HG02981 (cell line): ENCODE data around the gene HOXB9.

ENCODE experiments used
- ATAC-seq: cut with Tn5 transposase; IDR thresholded peaks from one replicate; pipeline ENCODE4 v1.9.1; 2021; ENCODE audit warnings: mild to moderate bottlenecking, moderate library complexity; ENCODE audit not compliant: unreplicated experiment

Gene HOXB9

DNA sequence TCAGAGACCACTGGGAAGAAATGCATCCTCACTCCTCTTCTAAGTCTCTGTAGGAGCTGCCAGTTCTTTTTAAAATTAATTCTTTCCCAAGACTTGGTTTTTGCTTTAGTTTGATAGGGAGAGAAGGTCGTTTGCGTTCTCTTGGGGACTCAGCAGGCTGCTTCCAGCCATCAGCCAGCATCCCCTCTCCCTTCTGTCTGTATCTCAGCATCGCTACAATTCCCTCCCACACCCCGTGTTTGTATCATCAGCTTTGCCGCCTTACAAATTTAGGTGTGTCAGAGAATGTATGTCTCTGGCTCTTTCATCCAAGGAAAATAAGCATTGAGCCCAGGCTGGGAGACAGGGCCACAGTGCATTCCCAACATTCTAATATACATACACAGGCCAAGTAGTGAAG lies 26.8 kb downstream of the HOXB9 start:
- ATAC-seq, result no peak

DNA sequence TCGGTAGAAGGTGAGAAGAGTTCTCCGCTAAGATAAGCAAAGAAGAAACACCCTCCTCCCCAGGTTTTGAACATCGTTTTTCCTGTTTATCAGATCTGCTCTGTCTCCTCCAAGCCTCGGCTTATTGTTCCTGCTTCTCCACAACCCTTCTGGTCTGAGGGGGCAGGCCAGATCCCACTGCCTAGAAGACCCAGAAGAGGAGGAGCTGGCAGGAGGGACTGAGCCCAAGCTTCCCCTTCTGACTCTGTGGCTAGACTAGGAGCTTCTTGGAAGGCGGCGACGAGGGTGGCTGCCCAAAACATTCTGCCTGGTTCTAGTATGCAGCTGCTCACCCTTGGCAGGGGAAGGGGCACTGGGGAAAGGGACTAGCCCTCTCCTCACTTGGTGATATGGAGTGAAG lies 27.4 kb downstream of the HOXB9 start:
- no peak for ATAC-seq

DNA sequence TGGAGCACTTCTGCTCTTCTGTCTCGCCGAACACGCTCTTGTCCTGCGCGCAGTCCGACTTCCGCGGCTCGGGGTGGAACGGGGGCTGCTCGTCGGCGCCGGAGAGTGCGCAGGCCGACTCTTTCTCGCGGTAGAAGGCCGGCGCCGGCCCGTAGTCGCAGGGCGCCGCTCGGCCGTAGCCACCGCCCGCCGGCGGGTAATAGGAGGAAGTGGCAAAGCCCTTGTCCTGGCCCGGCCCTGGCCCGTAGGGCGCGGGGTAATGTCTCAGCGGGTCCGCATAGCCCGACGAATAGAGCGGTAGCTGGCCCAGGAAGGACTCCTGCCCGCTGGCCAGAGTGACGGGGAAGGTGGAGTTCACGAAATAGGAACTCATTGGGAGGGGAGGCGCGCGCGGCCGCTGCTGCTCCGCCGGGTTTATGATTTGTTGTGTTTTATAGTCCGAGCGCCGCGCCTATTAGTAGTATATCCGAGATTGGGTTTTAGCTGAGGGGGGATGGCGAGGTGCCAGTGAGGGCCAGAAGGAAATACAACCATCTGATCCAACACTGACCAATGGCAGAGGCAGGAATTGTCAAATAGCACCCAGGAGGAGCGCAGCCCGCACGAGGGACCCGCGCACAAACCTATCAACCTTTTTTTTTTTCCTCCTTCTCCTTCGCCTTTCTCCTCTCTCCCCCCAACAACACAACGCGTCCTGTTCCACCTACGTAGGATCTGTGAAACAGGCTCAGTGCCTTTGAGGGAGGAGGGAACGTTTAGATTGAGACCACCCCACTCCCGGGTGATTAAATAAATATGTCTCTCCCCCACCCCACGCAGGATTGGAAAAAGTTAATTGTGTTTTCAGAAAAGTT lies 28.2 kb downstream of the HOXB9 start:
- ATAC-seq, result no peak

DNA sequence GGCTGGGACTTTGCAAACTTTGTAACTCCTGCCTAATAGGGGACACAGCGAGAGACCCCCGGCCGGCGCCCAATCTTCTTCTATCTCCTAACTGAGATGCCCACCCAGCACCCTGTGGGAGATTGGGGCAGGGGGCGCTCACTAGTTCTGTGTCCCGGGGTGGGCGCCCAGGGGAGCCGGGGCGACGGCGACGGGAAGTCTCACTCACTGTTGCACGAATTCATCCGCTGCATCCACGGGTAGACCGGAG lies 28.7 kb downstream of the HOXB9 start:
- no peak for ATAC-seq

DNA sequence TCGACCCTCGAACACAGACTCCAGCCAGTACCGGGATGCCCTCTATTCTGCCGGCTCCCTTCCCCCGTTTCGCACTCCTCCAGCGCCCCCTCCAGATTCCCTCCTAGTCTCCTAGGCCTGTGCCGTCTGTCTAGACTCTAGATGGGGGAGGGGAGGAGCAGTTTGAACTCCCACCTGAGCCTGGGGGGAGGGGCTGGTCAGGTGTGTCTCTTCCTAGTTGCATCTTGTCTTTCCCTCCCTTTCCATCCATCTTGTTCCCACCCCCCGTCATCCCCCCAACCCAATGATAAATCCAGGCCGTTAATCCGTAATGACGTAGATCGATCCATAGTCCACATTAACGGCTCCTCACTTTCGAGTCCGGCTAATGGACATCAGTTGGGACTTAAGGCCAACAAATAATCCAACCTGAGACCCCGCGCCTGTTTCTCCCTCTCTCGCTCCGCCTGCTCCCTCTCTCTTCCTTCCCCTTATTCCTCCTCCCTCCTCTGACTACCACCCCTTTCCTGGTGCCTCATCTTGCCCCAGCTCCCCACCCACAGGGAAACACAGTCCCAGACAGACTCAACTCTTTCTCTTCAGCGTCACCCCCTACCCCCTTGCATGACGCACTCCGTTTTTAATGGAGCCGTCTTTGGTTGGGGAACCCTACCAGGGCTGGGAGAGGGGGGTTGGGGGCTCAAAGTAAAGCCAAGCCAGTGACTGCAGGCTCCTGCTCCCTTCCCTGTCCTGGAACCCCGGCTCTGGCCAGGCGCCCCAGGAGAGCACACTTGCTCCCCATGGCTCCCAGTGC lies 29.2 kb downstream of the HOXB9 start:
- no peak for ATAC-seq

DNA sequence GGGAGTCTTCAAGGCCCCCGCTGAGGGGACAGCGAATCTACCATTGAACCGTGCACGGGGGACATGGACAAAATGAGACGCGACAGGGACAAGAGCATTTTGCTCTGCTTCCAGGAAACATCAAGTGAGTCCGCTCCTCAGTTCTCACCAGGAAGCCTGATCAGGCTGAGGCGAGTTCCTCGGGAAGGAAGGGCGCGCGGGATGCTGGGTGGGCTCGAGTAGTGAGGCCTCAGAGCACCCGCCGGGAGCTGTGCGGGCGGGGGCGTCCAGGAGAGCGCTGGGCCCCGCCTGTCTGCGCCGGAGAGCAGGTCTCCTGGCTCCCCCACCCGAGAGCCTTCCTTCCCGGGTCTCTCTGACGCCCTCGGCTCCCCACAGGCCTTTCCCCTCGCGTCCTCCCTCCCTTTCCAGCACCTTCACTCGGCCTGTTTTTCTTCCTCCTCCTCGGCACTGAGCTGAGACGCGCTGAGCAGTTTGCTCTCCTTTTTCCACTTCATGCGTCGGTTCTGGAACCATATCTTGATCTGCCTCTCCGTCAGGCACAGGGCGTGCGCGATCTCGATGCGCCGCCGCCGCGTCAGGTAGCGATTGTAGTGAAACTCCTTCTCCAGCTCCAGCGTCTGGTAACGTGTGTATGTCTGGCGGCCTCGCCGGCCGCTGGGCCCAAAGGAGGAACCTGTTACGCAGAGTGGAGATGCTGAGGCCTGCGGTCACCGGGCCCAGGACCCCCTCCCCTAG lies 30.0 kb downstream of the HOXB9 start:
- ATAC-seq, result no peak

DNA sequence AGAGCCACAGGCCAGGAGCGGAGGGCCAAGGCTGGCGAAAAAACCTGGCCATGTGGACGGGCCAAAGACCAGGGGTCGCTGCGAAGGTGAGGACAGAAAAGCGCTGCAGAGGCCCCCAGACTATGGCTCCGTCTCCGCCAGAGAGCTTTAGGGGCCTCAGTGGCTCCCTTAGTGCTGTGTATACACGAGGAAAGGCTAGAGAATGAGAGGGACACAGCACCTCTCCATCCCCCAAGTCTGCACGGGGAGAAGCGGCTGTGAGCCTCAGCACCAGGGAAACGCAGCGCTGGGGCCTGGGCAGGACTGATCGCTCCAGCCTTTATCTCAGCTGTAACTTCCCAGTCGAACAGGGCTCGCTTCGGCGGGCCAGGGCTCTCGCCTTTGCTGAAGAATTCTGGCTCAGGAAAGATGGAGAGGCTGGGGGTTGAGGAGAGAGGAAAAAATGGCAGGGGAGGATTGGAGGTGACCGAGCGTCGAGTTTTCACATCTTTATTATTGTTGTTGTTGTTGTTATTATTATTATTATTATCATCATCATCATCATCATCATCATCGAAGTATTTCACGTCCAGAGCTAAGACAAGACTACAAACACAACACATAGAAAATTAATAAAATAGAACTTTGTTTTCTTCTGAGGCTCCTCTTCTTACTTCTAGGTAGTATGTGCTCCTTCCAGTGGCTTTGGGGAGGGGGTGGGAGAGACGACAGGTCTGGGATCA lies 30.7 kb downstream of the HOXB9 start:
- no peak for ATAC-seq

DNA sequence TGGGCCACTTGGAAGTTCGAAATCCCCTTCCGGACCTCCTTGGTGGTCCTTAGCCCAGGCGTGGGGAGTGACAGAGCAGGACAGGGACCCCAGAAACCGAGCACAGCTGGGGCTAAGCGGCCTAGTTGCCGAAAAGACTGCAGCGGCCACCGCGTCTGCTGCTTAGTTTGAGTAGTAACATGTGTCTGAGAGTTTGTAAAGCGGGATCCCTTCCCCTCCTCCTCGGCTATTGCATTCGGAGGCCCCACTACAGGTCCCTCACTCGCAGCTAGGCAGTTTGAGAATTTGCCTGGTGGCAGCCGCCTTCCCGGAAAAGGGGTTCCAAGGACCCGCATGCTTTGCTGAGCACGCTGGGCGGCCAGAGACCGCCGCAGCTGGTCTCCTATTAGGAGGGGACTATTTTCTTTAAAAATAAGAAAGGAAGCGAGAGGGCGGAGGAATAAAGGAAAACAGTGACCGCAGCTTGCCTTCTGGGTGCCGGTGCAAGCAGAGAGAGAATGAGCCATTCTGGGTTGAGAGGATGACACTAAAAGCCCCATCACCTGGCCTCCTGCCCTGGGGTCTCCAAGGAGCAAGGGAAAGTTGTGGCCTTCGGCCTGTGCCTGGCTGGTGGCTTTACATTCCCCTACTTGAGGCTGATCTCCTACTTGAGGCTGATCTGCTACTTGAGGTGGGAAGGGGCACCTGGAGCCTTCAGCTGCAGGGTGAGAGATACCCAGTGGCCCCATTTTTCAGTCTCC lies 31.4 kb downstream of the HOXB9 start:
- ATAC-seq, result no peak

DNA sequence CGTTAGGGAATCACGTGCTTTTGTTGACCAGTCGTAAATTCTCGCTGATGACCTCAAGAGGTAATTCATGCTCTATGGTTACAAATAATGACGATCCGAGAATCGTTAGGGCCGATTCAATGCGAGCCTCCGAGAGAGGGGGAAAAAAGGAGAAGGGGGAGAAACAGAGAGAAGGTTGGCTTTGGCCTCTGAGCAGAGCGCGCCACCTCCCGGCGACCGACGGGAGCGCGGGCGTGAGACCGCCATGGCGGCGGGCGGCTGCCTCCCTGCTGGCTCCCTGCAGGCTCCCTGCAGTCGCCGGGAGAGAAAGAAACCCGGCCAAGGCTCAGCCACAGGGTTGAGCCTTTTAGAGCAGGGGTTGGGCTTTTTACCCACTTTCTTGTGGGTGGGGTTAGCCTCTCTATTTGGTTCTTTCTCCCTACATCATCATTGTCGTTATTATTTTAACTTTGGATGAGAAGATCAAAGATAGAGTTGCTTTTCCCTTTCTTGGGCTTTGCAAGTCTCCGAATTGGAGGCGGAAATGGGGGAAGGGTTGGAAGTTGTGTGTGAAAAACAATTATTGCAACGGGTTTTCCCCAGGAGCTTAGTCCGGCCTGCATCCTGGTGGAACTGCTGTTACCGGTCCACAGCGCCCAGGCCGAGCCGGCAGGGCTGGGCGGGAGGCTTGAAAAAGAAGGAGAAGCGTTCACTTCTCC lies 32.2 kb downstream of the HOXB9 start:
- ATAC-seq, result no peak

DNA sequence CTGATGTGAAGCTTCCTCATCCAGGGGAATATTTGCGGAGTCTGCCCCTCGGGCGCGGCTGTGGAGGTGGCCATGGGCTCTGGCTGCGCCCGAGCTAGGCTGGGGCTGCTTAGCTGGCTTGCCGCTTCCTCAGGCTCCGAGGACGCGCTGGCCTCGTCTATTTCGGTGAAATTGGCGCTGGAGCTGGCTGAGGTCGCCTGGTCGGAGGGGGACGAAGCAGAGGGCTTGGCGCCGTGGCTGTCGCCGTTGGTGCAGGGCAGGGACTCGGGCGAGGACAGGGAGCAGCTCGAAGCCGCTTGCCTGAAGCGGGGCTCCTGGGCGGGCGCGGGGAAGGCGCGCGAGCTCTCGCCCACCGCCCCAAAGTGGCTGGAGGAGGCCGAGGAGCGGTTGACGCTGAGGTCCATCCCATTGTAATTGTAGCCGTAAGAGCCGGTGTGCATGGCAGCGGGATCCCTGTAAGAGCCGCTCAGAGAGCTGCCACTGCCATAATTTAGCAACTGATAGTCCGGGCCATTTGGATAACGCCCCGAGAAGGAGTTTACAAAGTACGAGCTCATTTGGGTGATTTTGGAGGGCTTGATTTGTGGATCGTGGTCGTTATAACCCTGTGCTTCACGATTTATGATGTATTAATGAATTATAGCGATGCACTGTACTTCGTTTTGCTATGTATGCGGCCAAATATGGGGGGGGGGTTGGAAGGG lies 32.9 kb downstream of the HOXB9 start, which contains the start of gene HOXB5:
Gene HOXB5 (minus strand): TSS at position 654 of the 704 bp plus-strand sequence. CDS start 97 bp downstream, at position 557.
- no peak for ATAC-seq

DNA sequence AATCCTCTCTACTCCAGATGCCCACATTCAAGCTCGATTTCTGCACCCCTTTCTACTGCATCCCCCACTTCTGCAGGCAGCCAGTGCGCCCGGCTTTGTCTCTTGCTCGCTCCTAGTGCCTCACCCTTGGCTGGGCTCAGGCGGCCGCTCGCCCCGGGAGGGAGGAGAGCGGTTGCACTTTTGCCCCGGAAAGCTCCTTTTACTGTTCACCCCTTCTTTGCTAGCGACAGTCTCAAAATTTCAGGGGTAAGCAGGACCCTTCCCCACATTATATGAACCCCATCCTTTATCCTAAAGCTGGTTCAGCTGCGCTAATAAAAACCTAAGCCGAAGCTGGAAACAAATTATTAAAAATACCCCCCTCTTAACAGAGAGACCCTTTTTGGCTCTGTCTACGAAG lies 33.6 kb downstream of the HOXB9 start:
- ATAC-seq, result no peak

DNA sequence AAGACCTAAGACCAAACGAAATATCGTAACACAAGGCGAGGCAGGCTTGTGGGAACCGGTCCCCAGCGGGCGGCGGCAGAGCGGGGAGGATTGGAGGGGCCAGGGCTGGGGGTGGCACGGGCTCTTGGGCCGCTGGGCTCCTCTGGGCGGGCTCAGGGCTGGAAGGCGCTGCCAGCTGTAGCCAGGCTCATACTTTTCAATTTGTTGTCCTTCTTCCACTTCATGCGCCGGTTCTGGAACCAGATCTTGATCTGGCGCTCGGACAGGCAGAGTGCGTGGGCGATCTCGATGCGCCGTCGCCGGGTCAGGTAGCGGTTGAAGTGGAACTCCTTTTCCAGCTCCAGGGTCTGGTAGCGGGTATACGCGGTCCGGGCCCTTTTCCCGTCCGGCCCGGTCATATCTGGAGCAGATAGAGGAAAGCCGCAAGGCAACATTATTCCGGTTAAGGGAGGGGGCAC lies 34.1 kb downstream of the HOXB9 start:
- ATAC-seq, result no peak

DNA sequence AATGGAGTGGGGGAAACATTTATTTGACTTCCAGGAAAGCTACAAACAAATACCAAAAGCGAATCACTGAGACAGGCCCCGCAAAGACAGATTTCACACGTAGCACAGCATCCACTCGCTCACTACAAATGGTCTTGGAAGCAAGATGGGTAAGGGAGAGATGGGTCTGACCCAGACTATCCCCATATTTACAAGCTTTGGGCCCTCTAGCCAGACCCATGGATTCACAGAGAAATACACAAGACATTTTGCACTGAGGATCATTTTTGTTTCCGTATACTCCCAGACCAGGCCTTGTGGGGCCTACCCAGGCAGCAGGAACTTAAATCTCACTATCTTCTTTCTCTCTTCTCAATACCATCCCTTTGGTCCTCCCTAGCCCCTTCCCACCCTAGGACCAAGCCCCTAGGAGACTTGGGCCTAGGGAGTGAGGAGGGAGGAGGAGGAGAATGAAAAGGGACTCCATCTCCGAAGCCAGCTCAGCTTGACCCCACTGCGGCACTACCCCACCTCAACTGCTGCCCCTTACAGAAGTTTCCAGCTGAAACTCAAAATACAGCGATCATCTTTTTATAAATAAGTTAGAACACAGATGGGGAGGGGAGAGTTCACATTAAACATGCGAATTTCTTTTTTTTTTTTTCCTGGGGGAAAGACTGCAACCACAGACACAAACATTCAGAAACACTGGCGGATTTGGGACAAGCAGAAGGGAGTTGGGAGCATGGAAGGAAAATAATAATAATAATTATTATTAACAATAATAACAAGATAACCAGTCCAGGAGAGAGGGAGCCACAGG lies 34.7 kb downstream of the HOXB9 start:
- no peak for ATAC-seq

DNA sequence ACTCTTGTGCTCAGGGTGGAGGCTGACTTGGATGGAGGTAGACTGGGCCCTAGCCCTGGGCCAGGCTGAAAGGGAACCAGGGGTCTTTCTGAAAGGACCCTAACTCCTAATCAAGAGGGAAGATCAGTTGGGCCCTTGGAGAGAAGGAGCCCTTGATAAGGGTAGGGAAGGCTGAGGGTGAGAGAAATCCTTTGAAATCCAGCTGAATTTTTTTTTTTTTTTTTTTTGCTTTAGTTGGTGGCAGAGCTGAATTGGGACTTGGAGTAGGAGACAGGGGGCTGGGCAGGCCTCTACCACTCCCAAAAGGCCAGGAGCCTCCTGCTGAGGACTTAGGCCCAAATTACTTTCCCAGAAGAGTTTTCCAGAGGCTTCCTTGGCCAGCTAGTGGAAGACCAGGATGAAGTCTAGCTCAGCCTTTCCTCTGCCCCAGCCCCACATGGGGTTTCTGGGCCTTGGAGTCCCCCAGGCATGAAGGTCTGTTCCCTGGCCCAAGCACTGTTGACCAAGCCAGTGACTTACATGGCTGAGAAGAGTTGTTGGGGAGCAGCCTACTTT lies 35.5 kb downstream of the HOXB9 start:
- ATAC-seq, result no peak

DNA sequence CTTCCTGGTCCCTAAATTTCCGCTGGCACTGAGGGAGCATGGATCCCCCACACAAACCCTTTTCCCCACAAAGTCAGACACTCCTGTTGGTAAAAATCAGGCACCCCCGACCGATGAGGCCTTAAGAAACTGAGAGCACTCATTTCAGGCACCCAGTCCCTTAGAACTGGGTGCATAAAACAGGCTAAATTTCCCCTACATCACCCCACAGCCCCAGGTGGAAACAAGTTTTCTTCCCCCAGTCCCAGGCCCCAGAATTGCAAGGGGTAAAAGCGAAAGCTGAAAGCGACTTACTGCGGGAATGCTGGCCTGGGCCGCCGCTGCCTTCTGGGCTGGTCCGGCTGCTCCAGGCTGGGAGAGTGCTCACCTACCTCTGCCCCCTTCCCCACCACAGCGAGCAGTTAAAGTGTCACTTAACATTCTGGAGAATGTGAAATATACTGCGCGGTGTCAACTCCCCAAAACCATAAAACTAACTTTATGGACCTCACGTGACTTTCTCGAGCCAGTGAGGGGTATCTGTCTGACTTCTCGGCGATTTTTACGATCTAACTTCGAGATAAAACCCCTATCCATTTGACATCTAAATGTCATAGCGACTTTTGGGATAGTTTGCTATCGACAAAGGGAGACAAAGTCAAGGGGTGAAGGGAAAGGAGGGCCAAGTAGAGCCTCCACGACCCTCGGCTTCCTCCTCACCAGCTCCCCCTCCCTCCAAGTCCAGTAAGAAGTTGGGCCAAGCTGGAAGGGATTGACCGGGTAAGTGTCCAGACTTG lies 36.1 kb downstream of the HOXB9 start, which contains the start of gene HOXB3:
Gene HOXB3 (minus strand): TSS at position 411 of the 776 bp plus-strand sequence. CDS start 37,767 bp downstream, outside the sequence.
- no peak for ATAC-seq

DNA sequence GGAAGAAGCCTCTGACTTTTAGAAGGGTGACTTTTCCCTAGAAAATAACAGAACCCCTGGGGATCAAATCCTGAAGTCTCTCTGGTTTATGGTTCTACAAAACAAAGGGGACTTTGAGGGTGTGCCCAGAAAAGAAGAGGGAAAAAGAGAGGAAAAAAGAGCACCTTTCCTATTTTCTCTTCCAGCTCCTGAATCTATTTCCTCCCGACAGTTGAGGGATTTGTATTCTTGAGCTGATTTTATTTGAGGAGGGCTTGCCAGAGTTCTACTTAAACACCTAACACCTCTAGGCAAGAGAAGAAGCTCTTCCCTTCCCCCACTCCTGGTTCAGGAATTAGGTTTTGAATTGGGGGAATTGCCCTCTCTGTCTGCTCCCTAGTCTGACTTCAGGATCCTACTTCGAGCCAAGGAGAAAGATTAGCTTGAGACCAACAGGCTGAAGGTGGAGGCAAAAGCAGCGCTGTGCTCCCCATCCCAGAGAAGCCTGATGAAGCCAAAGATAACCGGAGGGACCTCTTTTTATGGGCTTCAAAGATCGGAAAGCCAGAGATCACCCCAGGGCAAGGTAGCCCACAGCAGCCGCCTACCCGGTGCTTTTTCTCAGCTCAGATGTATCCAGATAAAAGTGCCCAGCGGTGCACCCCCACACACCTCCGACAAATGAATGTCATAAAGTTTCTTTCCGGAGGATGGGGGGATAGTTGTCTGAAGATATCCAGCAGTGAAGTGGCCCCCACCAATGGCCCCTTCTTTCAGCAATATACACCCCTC lies 36.9 kb downstream of the HOXB9 start:
- ATAC-seq, result no peak
